Osteoblast (primary cell): ENCODE results near the gene SUMO1. TPM values are rescaled to one million over a fixed set of nuclear protein-coding genes. Genes with fewer than 3 reads are reported as not detected.

Experiments
- DNase-seq: peaks from one replicate; pipeline ENCODE4 v3.0.0; 2011; ENCODE audit warnings: low spot score, mixed read lengths; ENCODE audit not compliant: insufficient read length; ENCODE audit errors: missing footprints
- H2AFZ ChIP-seq: 2 replicates; pipeline ENCODE4 v1.6.0; 2011; ENCODE audit warnings: mild to moderate bottlenecking, low read length
- H3K27ac ChIP-seq: 2 replicates; pipeline ENCODE4 v1.5.1; 2011; ENCODE audit warnings: mild to moderate bottlenecking, low read depth, low read length, moderate library complexity
- H3K27me3 ChIP-seq: 2 replicates; pipeline ENCODE4 v1.6.0; 2012; ENCODE audit warnings: mild to moderate bottlenecking, control low read depth, inconsistent platforms, low read length, moderate library complexity; ENCODE audit not compliant: insufficient read depth
- H3K36me3 ChIP-seq: 2 replicates; pipeline ENCODE4 v1.5.1; 2011; ENCODE audit warnings: mild to moderate bottlenecking, low read length, control low read depth, moderate library complexity; ENCODE audit not compliant: insufficient read depth
- H3K4me1 ChIP-seq: 2 replicates; pipeline ENCODE4 v1.5.1; 2011; ENCODE audit warnings: mild to moderate bottlenecking, low read length, control low read depth, moderate library complexity; ENCODE audit not compliant: insufficient read depth
- H3K4me2 ChIP-seq: 2 replicates; pipeline ENCODE4 v1.6.0; 2011; ENCODE audit warnings: mild to moderate bottlenecking, low read length; ENCODE audit not compliant: insufficient read depth
- H3K4me3 ChIP-seq: fragments of 200-600 bp; sonication (generic); 3 replicates; pipeline ENCODE4 v1.5.1; 2012; ENCODE audit warnings: mild to moderate bottlenecking, low read length, inconsistent platforms; ENCODE audit not compliant: insufficient read depth
- H3K79me2 ChIP-seq: 2 replicates; pipeline ENCODE4 v1.6.0; 2012; ENCODE audit warnings: mild to moderate bottlenecking, low read length, control low read depth, inconsistent platforms; ENCODE audit not compliant: insufficient read depth
- H3K9me3 ChIP-seq: 2 replicates; pipeline ENCODE4 v1.5.1; 2011; ENCODE audit warnings: low read depth, low read length, control low read depth
- H4K20me1 ChIP-seq: 2 replicates; pipeline ENCODE4 v1.6.0; 2012; ENCODE audit warnings: mild to moderate bottlenecking, low read length, control low read depth; ENCODE audit not compliant: insufficient read depth
- CTCF ChIP-seq: IDR thresholded peaks from 2 replicates; pipeline ENCODE4 v1.5.1; 2011; ENCODE audit warnings: mild to moderate bottlenecking, low read depth, low read length, moderate library complexity; ENCODE audit errors: extremely low read depth
- total RNA-seq: library from RNA; depleted of rRNA; stranded (reverse); fragments of >200 nt; gene quantifications from 2 replicates; pipeline ENCODE4 v1.2.3, GENCODE V29; 2012

SUMO1 gene
- total RNA-seq, 1 donor = 107 TPM

- TF ChIP-seq CTCF = no peak
- Histone ChIP-seq H3K27me3 (no peaks in the 10 kb centered on the region), H3K4me1 (peaks cover 9% of the 10 kb centered on the region), H2AFZ (no peak overlapping the region), H3K79me2 (peaks cover 69% of the 10 kb centered on the region), H3K4me3 (peak overlapping the region; percentile 94), H3K36me3 (no peaks in the 10 kb centered on the region), H4K20me1 (peaks cover 54% of the 10 kb centered on the region), H3K4me2 (peak overlapping the region; percentile 97), H3K27ac (peak overlapping the region; percentile 99), H3K9me3 (no peaks in the 10 kb centered on the region)
- peak; percentile 14 for DNase-seq
Measured at GRCh38 chr2:202267495-202267894, 29.1 kb upstream of the SUMO1 start.

- TF ChIP-seq CTCF = no peak
- peaks cover 51% of the 10 kb centered on the region for H3K79me2 ChIP-seq
Measured at GRCh38 chr2:202265467-202266277, 27.3 kb upstream of the SUMO1 start, which contains the start of gene NOP58. Gene NOP58, plus strand, starts transcription at chr2:202265763. Its CDS starts 179 bp downstream, at chr2:202265942.

GRCh38 chr2:202261531-202261930, 23.1 kb upstream of the SUMO1 start:
- peaks cover 7% of the 10 kb centered on the region for H4K20me1 ChIP-seq
- H3K36me3 ChIP-seq = no peaks in the 10 kb centered on the region
- no peaks in the 10 kb centered on the region for H3K9me3 ChIP-seq
- H3K4me1 ChIP-seq = no peaks in the 10 kb centered on the region
- H3K27me3 ChIP-seq = no peaks in the 10 kb centered on the region
- no peak overlapping the region for H2AFZ ChIP-seq
- H3K4me3 ChIP-seq = no peak overlapping the region
- no peak overlapping the region for H3K27ac ChIP-seq
- TF ChIP-seq CTCF = no peak
- no peak overlapping the region for H3K4me2 ChIP-seq
- DNase-seq = no peak
- peaks cover 10% of the 10 kb centered on the region for H3K79me2 ChIP-seq

More at GRCh38 chr2:202265467-202266277, 27.3 kb upstream of the SUMO1 start, which contains the start of gene NOP58:
- Histone ChIP-seq H3K4me3 (peak within 1 kb of the TSS; percentile 94), H4K20me1 (peaks cover 43% of the 10 kb centered on the region), H3K4me1 (peaks cover 9% of the 10 kb centered on the region), H2AFZ (peak within 1 kb of the TSS; percentile 85), H3K9me3 (no peaks in the 10 kb centered on the region), H3K27me3 (no peaks in the 10 kb centered on the region), H3K4me2 (peak within 1 kb of the TSS; percentile 97), H3K27ac (peak within 1 kb of the TSS; percentile 99), H3K36me3 (no peaks in the 10 kb centered on the region)
- DNase-seq = peak; percentile 93

- Histone ChIP-seq H3K79me2 (no peaks in the 10 kb centered on the region), H3K4me2 (no peak overlapping the region), H3K36me3 (no peaks in the 10 kb centered on the region), H3K27ac (no peak overlapping the region), H2AFZ (no peak overlapping the region), H3K4me1 (no peaks in the 10 kb centered on the region), H3K9me3 (no peaks in the 10 kb centered on the region), H3K4me3 (no peak overlapping the region), H4K20me1 (no peaks in the 10 kb centered on the region), H3K27me3 (no peaks in the 10 kb centered on the region)
- TF ChIP-seq CTCF = no peak
- DNase-seq = no peak
Measured at GRCh38 chr2:202251494-202251893, 13.1 kb upstream of the SUMO1 start.
